ENCODE measurements around the gene QPRT. TPM values are rescaled to one million over a fixed set of nuclear protein-coding genes. Genes with fewer than 3 reads are reported as not detected.
A peak's percentile ranks its signal among the peaks of the same experiment; 100 is the strongest.
"Not testable (repeated sequence)": the region's sequence is repeated elsewhere in the genome, so short reads cannot be mapped to it uniquely, and the experiment has no call there.

Gene QPRT
- total RNA-seq, 1 donor from 2014 or later, result 0.13 TPM

GRCh38 chr16:29692606-29693005 lies 13.6 kb downstream of the QPRT start:
- not testable (repeated sequence) for DNase-seq (ENCODE audit: low read depth, low spot score)

- no peak for DNase-seq (ENCODE audit: low read depth, low spot score)
Measured at GRCh38 chr16:29694384-29695195, 15.6 kb downstream of the QPRT start.

- DNase-seq (ENCODE audit: low read depth, low spot score), result not testable (repeated sequence)
Measured at GRCh38 chr16:29695675-29696074, 16.7 kb downstream of the QPRT start.

GRCh38 chr16:29696881-29697331 lies 17.9 kb downstream of the QPRT start:
- no peak for DNase-seq (ENCODE audit: low read depth, low spot score)

- no peak for DNase-seq (ENCODE audit: low read depth, low spot score)
Measured at GRCh38 chr16:29697391-29697790, 18.4 kb downstream of the QPRT start.

- DNase-seq (ENCODE audit: low read depth, low spot score), result no peak
Measured at GRCh38 chr16:29698042-29698441, 19.1 kb downstream of the QPRT start.

- DNase-seq (ENCODE audit: low read depth, low spot score), result no peak
Measured at GRCh38 chr16:29698484-29699323, 19.7 kb downstream of the QPRT start.

- DNase-seq (ENCODE audit: low read depth, low spot score), result no peak
Measured at GRCh38 chr16:29699324-29700219, 20.6 kb downstream of the QPRT start.

GRCh38 chr16:29700253-29700987 lies 21.4 kb downstream of the QPRT start:
- DNase-seq (ENCODE audit: low read depth, low spot score), result peak; percentile 65

- no peak for DNase-seq (ENCODE audit: low read depth, low spot score)
Measured at GRCh38 chr16:29701214-29701555, 22.2 kb downstream of the QPRT start.

GRCh38 chr16:29702269-29702668 lies 23.3 kb downstream of the QPRT start:
- DNase-seq (ENCODE audit: low read depth, low spot score), result no peak

- no peak for DNase-seq (ENCODE audit: low read depth, low spot score)
Measured at GRCh38 chr16:29705030-29705429, 26.1 kb downstream of the QPRT start.

GRCh38 chr16:29707160-29707559 lies 28.2 kb downstream of the QPRT start:
- not testable (repeated sequence) for DNase-seq (ENCODE audit: low read depth, low spot score)

GRCh38 chr16:29708917-29709600 lies 30.1 kb downstream of the QPRT start:
- DNase-seq (ENCODE audit: low read depth, low spot score), result no peak

- not testable (repeated sequence) for DNase-seq (ENCODE audit: low read depth, low spot score)
Measured at GRCh38 chr16:29709657-29710056, 30.7 kb downstream of the QPRT start.

- peak; percentile 30 for DNase-seq (ENCODE audit: low read depth, low spot score)
Measured at GRCh38 chr16:29710227-29711219, 31.5 kb downstream of the QPRT start.

- no peak for DNase-seq (ENCODE audit: low read depth, low spot score)
Measured at GRCh38 chr16:29712809-29713208, 33.8 kb downstream of the QPRT start.

- DNase-seq (ENCODE audit: low read depth, low spot score), result no peak
Measured at GRCh38 chr16:29714396-29714795, 35.4 kb downstream of the QPRT start.

GRCh38 chr16:29714972-29715371 lies 36.0 kb downstream of the QPRT start:
- no peak for DNase-seq (ENCODE audit: low read depth, low spot score)
